ENCODE data around the gene USP33.
"Not testable (repeated sequence)": the region's sequence is repeated elsewhere in the genome, so short reads cannot be mapped to it uniquely, and the experiment has no call there.

Gene USP33

GRCh38 chr1:77759071-77760028 lies at the start of gene USP33:
Gene USP33, minus strand, starts transcription at chr1:77759852. Its CDS starts 18,155 bp downstream, at chr1:77741697.
- DNase-seq (ENCODE audit: low read depth in 2 of 2): peak; percentile 69 to 78

- DNase-seq (ENCODE audit: low read depth in 2 of 2): no peak
Observed at GRCh38 chr1:77803371-77803770, 43.7 kb upstream of the USP33 start.

GRCh38 chr1:77802026-77802425 lies 42.4 kb upstream of the USP33 start:
- DNase-seq (ENCODE audit: low read depth in 2 of 2): no peak

- no peak for DNase-seq (ENCODE audit: low read depth in 2 of 2)
Observed at GRCh38 chr1:77797991-77798390, 38.3 kb upstream of the USP33 start.

- no peak for DNase-seq (ENCODE audit: low read depth in 2 of 2)
Observed at GRCh38 chr1:77796695-77797405, 37.2 kb upstream of the USP33 start.

- DNase-seq (ENCODE audit: low read depth in 2 of 2): no peak
Observed at GRCh38 chr1:77794550-77794949, 34.9 kb upstream of the USP33 start.

GRCh38 chr1:77786093-77786741 lies 26.6 kb upstream of the USP33 start:
- not testable (repeated sequence) for DNase-seq (ENCODE audit: low read depth in 2 of 2)

- no peak for DNase-seq (ENCODE audit: low read depth in 2 of 2)
Observed at GRCh38 chr1:77783141-77783540, 23.5 kb upstream of the USP33 start.

GRCh38 chr1:77781683-77782082 lies 22.0 kb upstream of the USP33 start:
- DNase-seq (ENCODE audit: low read depth in 2 of 2): no peak

- DNase-seq (ENCODE audit: low read depth in 2 of 2): peak; percentile 60 to 78
Observed at GRCh38 chr1:77779529-77780281, 20.1 kb upstream of the USP33 start, which contains the start of gene MIGA1. Gene MIGA1, plus strand, starts transcription at chr1:77779649. Its CDS starts 3,604 bp downstream, at chr1:77783253.

- no peak for DNase-seq (ENCODE audit: low read depth in 2 of 2)
Observed at GRCh38 chr1:77776007-77776700, 16.5 kb upstream of the USP33 start.

GRCh38 chr1:77768006-77768405 lies 8.4 kb upstream of the USP33 start:
- no peak for DNase-seq (ENCODE audit: low read depth in 2 of 2)

GRCh38 chr1:77762072-77762476 lies 2.4 kb upstream of the USP33 start:
- no peak for DNase-seq (ENCODE audit: low read depth in 2 of 2)

- no peak for DNase-seq (ENCODE audit: low read depth in 2 of 2)
Observed at GRCh38 chr1:77757603-77758002, 2.0 kb downstream of the USP33 start.

- no peak for DNase-seq (ENCODE audit: low read depth in 2 of 2)
Observed at GRCh38 chr1:77757066-77757584, 2.5 kb downstream of the USP33 start.

- DNase-seq (ENCODE audit: low read depth in 2 of 2): no peak
Observed at GRCh38 chr1:77756052-77756754, 3.4 kb downstream of the USP33 start.

GRCh38 chr1:77749489-77749888 lies 10.2 kb downstream of the USP33 start:
- DNase-seq (ENCODE audit: low read depth in 2 of 2): not testable (repeated sequence)

GRCh38 chr1:77744576-77744975 lies 15.1 kb downstream of the USP33 start:
- DNase-seq (ENCODE audit: low read depth in 2 of 2): no peak

GRCh38 chr1:77742011-77742555 lies 17.6 kb downstream of the USP33 start:
- no peak for DNase-seq (ENCODE audit: low read depth in 2 of 2)

GRCh38 chr1:77741316-77741715 lies 18.3 kb downstream of the USP33 start:
- DNase-seq (ENCODE audit: low read depth in 2 of 2): no peak
